ENCODE measurements around the gene BLID. TPM values are rescaled to one million over a fixed set of nuclear protein-coding genes. Genes with fewer than 3 reads are reported as not detected.

The BLID gene
- total RNA-seq, 2 experiments from 2014 or later: not detected

- no TSS peak for BruUV-seq (replicated peaks)
- TF ChIP-seq EZH2phosphoT487 (IDR thresholded peaks at IDR 0.05; ENCODE audit: borderline replicate concordance, low read depth, low read length) (no peak), CTCF (conservative IDR thresholded peaks at IDR 0.05; ENCODE audit: low read length) (no peak)
- CTCF ChIA-PET (ENCODE audit: unreplicated experiment): no interaction called here
Observed at GRCh38 chr11:122081073-122081472, 34.9 kb downstream of the BLID start.

GRCh38 chr11:122077459-122077858, 38.6 kb downstream of the BLID start:
- no peaks in the 10 kb centered on the region for H3K9me2 ChIP-seq (ENCODE audit: insufficient read depth, low read length)
- intact Hi-C loops (cut with micrococcal nuclease; ENCODE audit: unreplicated experiment): no loop called here
- no peak overlapping the region for H3K27ac ChIP-seq (ENCODE audit: low read depth, low read length, poor library complexity, severe bottlenecking)
- H4K20me1 ChIP-seq (ENCODE audit: insufficient read depth, low read length): no peaks in the 10 kb centered on the region
- TF ChIP-seq CTCF (conservative IDR thresholded peaks at IDR 0.05; ENCODE audit: low read length) (no peak), EZH2phosphoT487 (IDR thresholded peaks at IDR 0.05; ENCODE audit: borderline replicate concordance, low read depth, low read length) (no peak)
- H3K9me3 ChIP-seq (ENCODE audit: low read length): no peaks in the 10 kb centered on the region
- DNase-seq (ENCODE audit: low spot score): no peak
- CTCF ChIA-PET (ENCODE audit: unreplicated experiment): no interaction called here
- no peak overlapping the region for H2AFZ ChIP-seq (ENCODE audit: low read length)
- H3K4me1 ChIP-seq (ENCODE audit: insufficient read depth, low read length, poor library complexity, severe bottlenecking): no peaks in the 10 kb centered on the region
- H3K79me2 ChIP-seq (ENCODE audit: insufficient read depth, low read depth, low read length): no peaks in the 10 kb centered on the region
- POLR2A ChIA-PET: no interaction called here
- no peak overlapping the region for H3K4me3 ChIP-seq (ENCODE audit: low read depth, low read length, poor library complexity, severe bottlenecking)
- no TSS peak for BruUV-seq (replicated peaks)
- H3K4me2 ChIP-seq (ENCODE audit: low read length): no peak overlapping the region
- H3K36me3 ChIP-seq (ENCODE audit: insufficient read depth, low read length): no peaks in the 10 kb centered on the region

More at GRCh38 chr11:122081073-122081472, 34.9 kb downstream of the BLID start:
- Histone ChIP-seq H3K4me3 (ENCODE audit: low read depth, low read length, poor library complexity, severe bottlenecking) (no peak overlapping the region), H3K9me2 (ENCODE audit: insufficient read depth, low read length) (no peaks in the 10 kb centered on the region), H3K9me3 (ENCODE audit: low read length) (no peaks in the 10 kb centered on the region), H3K79me2 (ENCODE audit: insufficient read depth, low read depth, low read length) (no peaks in the 10 kb centered on the region), H3K4me1 (ENCODE audit: insufficient read depth, low read length, poor library complexity, severe bottlenecking) (no peaks in the 10 kb centered on the region), H3K4me2 (ENCODE audit: low read length) (no peak overlapping the region), H2AFZ (ENCODE audit: low read length) (no peak overlapping the region), H3K36me3 (ENCODE audit: insufficient read depth, low read length) (no peaks in the 10 kb centered on the region), H3K27ac (ENCODE audit: low read depth, low read length, poor library complexity, severe bottlenecking) (no peak overlapping the region), H4K20me1 (ENCODE audit: insufficient read depth, low read length) (no peaks in the 10 kb centered on the region)
- no peak for DNase-seq (ENCODE audit: low spot score)
- intact Hi-C loops (cut with micrococcal nuclease; ENCODE audit: unreplicated experiment): no loop called here
- POLR2A ChIA-PET: interaction anchor here (0.6 kb wide), 1 partner anchor 373 kb away, joined by 6 read pairs; no protein-coding TSS in a partner anchor

GRCh38 chr11:122076512-122077120, 39.4 kb downstream of the BLID start:
- H2AFZ ChIP-seq (ENCODE audit: low read length): no peak overlapping the region
- no TSS peak for BruUV-seq (replicated peaks)

More at GRCh38 chr11:122076512-122077120, 39.4 kb downstream of the BLID start:
- H4K20me1 ChIP-seq (ENCODE audit: insufficient read depth, low read length): no peaks in the 10 kb centered on the region
- H3K4me3 ChIP-seq (ENCODE audit: low read depth, low read length, poor library complexity, severe bottlenecking): no peak overlapping the region
- no peaks in the 10 kb centered on the region for H3K9me2 ChIP-seq (ENCODE audit: insufficient read depth, low read length)
- ChIA-PET POLR2A (no interaction called here), CTCF (ENCODE audit: unreplicated experiment) (no interaction called here)
- H3K4me2 ChIP-seq (ENCODE audit: low read length): no peak overlapping the region
- no peaks in the 10 kb centered on the region for H3K4me1 ChIP-seq (ENCODE audit: insufficient read depth, low read length, poor library complexity, severe bottlenecking)
- H3K27ac ChIP-seq (ENCODE audit: low read depth, low read length, poor library complexity, severe bottlenecking): no peak overlapping the region
- no peaks in the 10 kb centered on the region for H3K36me3 ChIP-seq (ENCODE audit: insufficient read depth, low read length)
- no peaks in the 10 kb centered on the region for H3K79me2 ChIP-seq (ENCODE audit: insufficient read depth, low read depth, low read length)
- intact Hi-C loops (cut with micrococcal nuclease; ENCODE audit: unreplicated experiment): no loop called here
- no peak for TF ChIP-seq EZH2phosphoT487 (IDR thresholded peaks at IDR 0.05; ENCODE audit: borderline replicate concordance, low read depth, low read length)
- no peak for TF ChIP-seq CTCF (conservative IDR thresholded peaks at IDR 0.05; ENCODE audit: low read length)
- no peak for DNase-seq (ENCODE audit: low spot score)
- H3K9me3 ChIP-seq (ENCODE audit: low read length): no peaks in the 10 kb centered on the region
